T-helper 1 cell (primary cell): ENCODE results near the gene KLHL29.

Experiments
- DNase-seq, 5 donors: peaks; one replicate each; pipeline ENCODE4 v3.0.0-alpha.2; 2012 to 2020

KLHL29 gene

GRCh38 chr2:23599006-23599405 lies 214.0 kb downstream of the KLHL29 start:
- no peak for DNase-seq

- no peak for DNase-seq
Measured at GRCh38 chr2:23599667-23600066, 214.7 kb downstream of the KLHL29 start.

- DNase-seq = no peak
Measured at GRCh38 chr2:23600346-23600745, 215.4 kb downstream of the KLHL29 start.

GRCh38 chr2:23601301-23601965 lies 216.5 kb downstream of the KLHL29 start:
- no peak for DNase-seq

- DNase-seq = no peak
Measured at GRCh38 chr2:23602116-23602515, 217.1 kb downstream of the KLHL29 start.

GRCh38 chr2:23603156-23603555 lies 218.2 kb downstream of the KLHL29 start:
- no peak for DNase-seq

GRCh38 chr2:23603581-23603980 lies 218.6 kb downstream of the KLHL29 start:
- no peak for DNase-seq

- no peak for DNase-seq
Measured at GRCh38 chr2:23604731-23605130, 219.8 kb downstream of the KLHL29 start.

GRCh38 chr2:23605236-23605635 lies 220.3 kb downstream of the KLHL29 start:
- DNase-seq = no peak

- no peak for DNase-seq
Measured at GRCh38 chr2:23606196-23606595, 221.2 kb downstream of the KLHL29 start.

- no peak for DNase-seq
Measured at GRCh38 chr2:23606968-23607367, 222.0 kb downstream of the KLHL29 start.

- no peak for DNase-seq
Measured at GRCh38 chr2:23607925-23608324, 222.9 kb downstream of the KLHL29 start.

- no peak for DNase-seq
Measured at GRCh38 chr2:23609254-23609653, 224.3 kb downstream of the KLHL29 start.

- DNase-seq = no peak
Measured at GRCh38 chr2:23611839-23612238, 226.9 kb downstream of the KLHL29 start.

GRCh38 chr2:23614701-23615100 lies 229.7 kb downstream of the KLHL29 start:
- DNase-seq = no peak

- DNase-seq = no peak
Measured at GRCh38 chr2:23615216-23616020, 230.4 kb downstream of the KLHL29 start.

- DNase-seq = no peak
Measured at GRCh38 chr2:23616630-23617029, 231.7 kb downstream of the KLHL29 start.

- no peak for DNase-seq
Measured at GRCh38 chr2:23617167-23617810, 232.3 kb downstream of the KLHL29 start.

- DNase-seq = no peak
Measured at GRCh38 chr2:23617811-23618215, 232.8 kb downstream of the KLHL29 start.

GRCh38 chr2:23618265-23618664 lies 233.3 kb downstream of the KLHL29 start:
- DNase-seq = no peak

GRCh38 chr2:23618794-23619530 lies 234.0 kb downstream of the KLHL29 start:
- DNase-seq = no peak

- no peak for DNase-seq
Measured at GRCh38 chr2:23619941-23620340, 235.0 kb downstream of the KLHL29 start.

GRCh38 chr2:23620841-23621341 lies 235.9 kb downstream of the KLHL29 start:
- DNase-seq = no peak
